SU-DHL-6 (cell line): ENCODE results near the gene ANKS1B.

Source experiments
- H2AFZ ChIP-seq: fragments of 200-600 bp; sonication (generic); 2 replicates; pipeline ENCODE4 v1.6.1; 2014; ENCODE audit warnings: low read depth, mild to moderate bottlenecking, moderate library complexity, mixed read lengths, antibody characterized with exemption, low read length; ENCODE audit not compliant: severe bottlenecking
- H3F3A ChIP-seq: fragments of 200-600 bp; shearing (Covaris generic); 2 replicates; pipeline ENCODE4 v1.6.0; 2016; ENCODE audit warnings: antibody characterized with exemption, mild to moderate bottlenecking; ENCODE audit not compliant: insufficient read depth
- H3K27ac ChIP-seq: fragments of 200-600 bp; sonication (generic); 2 replicates; pipeline ENCODE4 v1.5.1; 2016; ENCODE audit warnings: low read depth, mild to moderate bottlenecking, low read length, moderate library complexity, mixed read lengths
- H3K27me3 ChIP-seq: fragments of 200-600 bp; sonication (generic), shearing (Covaris generic); 2 replicates; pipeline ENCODE4 v1.6.0; 2014; ENCODE audit warnings: mild to moderate bottlenecking, low read length
- H3K36me3 ChIP-seq: fragments of 200-600 bp; sonication (generic); 2 replicates; pipeline ENCODE4 v1.6.1; 2014; ENCODE audit warnings: mild to moderate bottlenecking, low read length, mixed read lengths
- H3K4me2 ChIP-seq: fragments of 300-600, 200-600 bp; shearing (Covaris generic), sonication (generic); 2 replicates; pipeline ENCODE4 v1.6.0; 2014; ENCODE audit warnings: low read length, low read depth, mild to moderate bottlenecking; ENCODE audit not compliant: poor library complexity, severe bottlenecking
- H3K4me3 ChIP-seq: fragments of 200-600 bp; sonication (generic); 2 replicates; pipeline ENCODE4 v1.5.1; 2014; ENCODE audit warnings: antibody characterized with exemption, low read length, mild to moderate bottlenecking, mixed read lengths; ENCODE audit not compliant: insufficient read depth, poor library complexity, severe bottlenecking
- H3K79me2 ChIP-seq: fragments of 200-600 bp; sonication (generic); 2 replicates; pipeline ENCODE4 v1.6.1; 2014; ENCODE audit warnings: mild to moderate bottlenecking, low read length, moderate library complexity; ENCODE audit not compliant: insufficient read depth
- H3K9ac ChIP-seq: fragments of 200-600 bp; sonication (generic); 2 replicates; pipeline ENCODE4 v1.7.0; 2014; ENCODE audit warnings: mild to moderate bottlenecking, low read length
- H3K9me2 ChIP-seq: fragments of 200-600 bp; sonication (generic); replicated peaks from 2 replicates; pipeline ENCODE4 v1.6.1; 2014; ENCODE audit warnings: low read length; ENCODE audit not compliant: insufficient read depth
- H3K9me3 ChIP-seq: fragments of 200-600 bp; sonication (generic); 2 replicates; pipeline ENCODE4 v1.6.1; 2014; ENCODE audit warnings: low read length, mixed read lengths; ENCODE audit not compliant: insufficient read depth
- H4K20me1 ChIP-seq: fragments of 200-600 bp; sonication (generic); 2 replicates; pipeline ENCODE4 v1.6.1; 2014; ENCODE audit warnings: low read depth, mild to moderate bottlenecking, antibody characterized with exemption, low read length, moderate library complexity, mixed read lengths
- CTCF ChIP-seq: fragments of 200-600 bp; sonication (generic); IDR thresholded peaks from one replicate; pipeline ENCODE4 v1.5.1; 2017; ENCODE audit warnings: antibody characterized with exemption, mild to moderate bottlenecking, low read length, moderate library complexity; ENCODE audit not compliant: insufficient read depth, poor library complexity, severe bottlenecking
- EZH2phosphoT487 ChIP-seq: fragments of 200-600 bp; sonication (generic), shearing (Covaris generic); conservative IDR thresholded peaks from 2 replicates; pipeline ENCODE4 v1.6.1; 2018; ENCODE audit warnings: mild to moderate bottlenecking, antibody characterized with exemption, low read length, moderate library complexity, mixed read lengths

ANKS1B gene

GRCh38 chr12:98788396-98788795 lies 1196.3 kb downstream of the ANKS1B start:
- H3K27me3 ChIP-seq: no peaks in the 10 kb centered on the region

DNA sequence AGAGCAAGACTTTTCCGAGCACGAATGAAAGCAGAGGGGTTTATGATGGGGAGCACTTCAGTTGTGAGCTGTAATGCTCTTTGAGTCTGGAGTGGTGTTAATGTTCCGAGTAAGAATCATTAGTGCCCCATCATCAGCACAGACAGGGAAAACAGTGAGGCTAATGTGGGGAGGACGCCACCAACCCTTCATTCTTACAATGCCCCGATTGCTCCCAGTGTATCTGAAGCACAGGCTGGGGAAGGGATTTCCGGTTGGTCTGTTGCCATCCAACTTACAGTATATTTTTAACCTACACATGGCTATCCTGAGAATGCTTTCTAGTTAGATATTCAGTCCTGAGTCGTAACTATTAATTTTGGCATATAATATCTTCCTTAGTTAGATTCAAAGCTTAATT lies 1198.1 kb downstream of the ANKS1B start:
- H3K27me3 ChIP-seq: no peaks in the 10 kb centered on the region
- H3K79me2 ChIP-seq: no peaks in the 10 kb centered on the region
- H3K27ac ChIP-seq: no peak overlapping the region
- no peak overlapping the region for H3K4me2 ChIP-seq
- no peaks in the 10 kb centered on the region for H3F3A ChIP-seq
- no peaks in the 10 kb centered on the region for H3K9me3 ChIP-seq
- H4K20me1 ChIP-seq: no peaks in the 10 kb centered on the region
- H3K4me3 ChIP-seq: no peak overlapping the region
- H3K9ac ChIP-seq: no peak overlapping the region
- H3K9me2 ChIP-seq: no peaks in the 10 kb centered on the region
- no peaks in the 10 kb centered on the region for H3K36me3 ChIP-seq
- no peak overlapping the region for H2AFZ ChIP-seq
- no peak for TF ChIP-seq EZH2phosphoT487
- TF ChIP-seq CTCF: no peak

More at GRCh38 chr12:98788396-98788795, 1196.3 kb downstream of the ANKS1B start:
- Histone ChIP-seq H3F3A (no peaks in the 10 kb centered on the region), H3K27ac (no peak overlapping the region), H3K4me2 (no peak overlapping the region), H3K4me3 (no peak overlapping the region), H3K36me3 (no peaks in the 10 kb centered on the region), H3K9me3 (no peaks in the 10 kb centered on the region), H3K79me2 (no peaks in the 10 kb centered on the region), H3K9me2 (no peaks in the 10 kb centered on the region), H4K20me1 (no peaks in the 10 kb centered on the region), H3K9ac (no peak overlapping the region), H2AFZ (no peak overlapping the region)
- TF ChIP-seq CTCF (no peak), EZH2phosphoT487 (no peak)

- Histone ChIP-seq H4K20me1 (no peaks in the 10 kb centered on the region), H3F3A (no peaks in the 10 kb centered on the region), H3K79me2 (no peaks in the 10 kb centered on the region), H3K4me3 (no peak overlapping the region), H3K4me2 (no peak overlapping the region), H3K36me3 (no peaks in the 10 kb centered on the region), H3K27ac (no peak overlapping the region), H3K9me2 (no peaks in the 10 kb centered on the region), H3K27me3 (no peaks in the 10 kb centered on the region), H3K9ac (no peak overlapping the region), H3K9me3 (no peaks in the 10 kb centered on the region), H2AFZ (no peak overlapping the region)
- TF ChIP-seq EZH2phosphoT487 (no peak), CTCF (no peak)
Measured at GRCh38 chr12:98783420-98783819, 1201.3 kb downstream of the ANKS1B start.

- H3F3A ChIP-seq: no peaks in the 10 kb centered on the region
- H3K9ac ChIP-seq: no peak overlapping the region
- no peaks in the 10 kb centered on the region for H3K9me3 ChIP-seq
- no peak overlapping the region for H2AFZ ChIP-seq
- no peaks in the 10 kb centered on the region for H3K9me2 ChIP-seq
- H3K27ac ChIP-seq: no peak overlapping the region
- no peaks in the 10 kb centered on the region for H3K27me3 ChIP-seq
- no peak overlapping the region for H3K4me2 ChIP-seq
- no peaks in the 10 kb centered on the region for H4K20me1 ChIP-seq
- H3K4me3 ChIP-seq: no peak overlapping the region
- no peaks in the 10 kb centered on the region for H3K79me2 ChIP-seq
- TF ChIP-seq EZH2phosphoT487: no peak
- TF ChIP-seq CTCF: no peak
- H3K36me3 ChIP-seq: no peaks in the 10 kb centered on the region
Measured at GRCh38 chr12:98780261-98780660, 1204.5 kb downstream of the ANKS1B start.
